ENCODE data around the gene TERF2IP. TPM values are rescaled to one million over a fixed set of nuclear protein-coding genes. Genes with fewer than 3 reads are reported as not detected.

The TERF2IP gene
- total RNA-seq, 1 experiment from 2014 or later: 73.9 TPM

DNA sequence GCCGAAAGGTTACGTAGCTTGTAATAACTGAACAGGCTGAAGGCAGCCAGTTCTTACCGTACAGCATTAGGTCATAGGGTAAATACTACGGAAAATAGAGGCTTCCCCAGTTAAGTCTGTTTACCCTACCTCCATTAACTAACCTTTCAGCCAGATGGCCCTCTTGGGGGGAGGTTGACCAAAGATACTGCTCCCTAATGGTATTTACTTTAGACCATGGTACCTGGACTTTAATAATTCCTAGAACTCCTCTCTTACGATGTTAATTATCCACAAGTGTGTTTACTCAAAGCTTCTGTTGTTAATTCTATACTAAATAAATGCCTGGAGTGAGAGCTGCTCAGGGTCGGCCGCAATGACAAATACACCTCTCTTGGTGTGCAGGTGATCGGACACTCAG is 14.7 kb upstream of the TERF2IP start:
- no peak overlapping the region for H3K27ac Mint-ChIP-seq (ENCODE audit: low read depth, unreplicated experiment)
- intact Hi-C loops (cut with micrococcal nuclease): no loop called here
- no peaks in the 10 kb centered on the region for H3K4me1 Mint-ChIP-seq (ENCODE audit: insufficient read depth, unreplicated experiment)
- peaks cover 94% of the 10 kb centered on the region for H3K36me3 Mint-ChIP-seq (ENCODE audit: insufficient read depth, unreplicated experiment)
- H3K27me3 Mint-ChIP-seq (ENCODE audit: insufficient read depth, unreplicated experiment): no peaks in the 10 kb centered on the region
- CTCF ChIA-PET: interaction anchor here (0.6 to 1.6 kb wide), 4 partner anchors 10 to 76 kb away, joined by 3 to 9 read pairs (median 4); no protein-coding TSS in a partner anchor
- no peak overlapping the region for H3K4me3 Mint-ChIP-seq (ENCODE audit: unreplicated experiment)
- POLR2A ChIA-PET: interaction anchor here (1.3 to 3.7 kb wide), 3 partner anchors 10 to 15 kb away, joined by 5 to 24 read pairs (median 5); partner anchors contain the start of genes ADAT1, KARS1 and TERF2IP
- DNase-seq (ENCODE audit: unreplicated experiment): no peak
- H3K9me3 Mint-ChIP-seq (ENCODE audit: unreplicated experiment): no peaks in the 10 kb centered on the region
- no TSS peak for BruUV-seq (replicated peaks)
- TF ChIP-seq, protein P1, sequence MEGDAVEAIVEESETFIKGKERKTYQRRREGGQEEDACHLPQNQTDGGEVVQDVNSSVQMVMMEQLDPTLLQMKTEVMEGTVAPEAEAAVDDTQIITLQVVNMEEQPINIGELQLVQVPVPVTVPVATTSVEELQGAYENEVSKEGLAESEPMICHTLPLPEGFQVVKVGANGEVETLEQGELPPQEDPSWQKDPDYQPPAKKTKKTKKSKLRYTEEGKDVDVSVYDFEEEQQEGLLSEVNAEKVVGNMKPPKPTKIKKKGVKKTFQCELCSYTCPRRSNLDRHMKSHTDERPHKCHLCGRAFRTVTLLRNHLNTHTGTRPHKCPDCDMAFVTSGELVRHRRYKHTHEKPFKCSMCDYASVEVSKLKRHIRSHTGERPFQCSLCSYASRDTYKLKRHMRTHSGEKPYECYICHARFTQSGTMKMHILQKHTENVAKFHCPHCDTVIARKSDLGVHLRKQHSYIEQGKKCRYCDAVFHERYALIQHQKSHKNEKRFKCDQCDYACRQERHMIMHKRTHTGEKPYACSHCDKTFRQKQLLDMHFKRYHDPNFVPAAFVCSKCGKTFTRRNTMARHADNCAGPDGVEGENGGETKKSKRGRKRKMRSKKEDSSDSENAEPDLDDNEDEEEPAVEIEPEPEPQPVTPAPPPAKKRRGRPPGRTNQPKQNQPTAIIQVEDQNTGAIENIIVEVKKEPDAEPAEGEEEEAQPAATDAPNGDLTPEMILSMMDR (IDR thresholded peaks at IDR 0.05; ENCODE audit: unreplicated experiment): no peak

DNA sequence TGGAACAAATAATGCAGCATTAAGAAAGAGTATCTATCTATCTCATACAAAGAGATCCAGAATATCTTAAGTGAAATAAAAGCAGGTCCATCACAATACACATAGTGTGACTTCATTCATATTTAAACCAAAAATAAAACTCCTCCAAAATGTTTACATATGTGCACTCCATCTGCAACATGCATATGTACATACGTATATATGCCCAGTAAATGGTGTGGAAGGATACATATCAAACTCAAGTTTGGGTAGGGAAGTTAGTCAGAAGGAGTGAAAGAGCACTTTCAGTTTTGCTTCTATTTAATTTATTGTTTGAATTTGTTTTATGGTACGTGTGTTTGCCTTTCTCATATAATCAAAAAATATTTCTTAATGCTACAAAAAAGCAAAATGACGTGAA is 12.5 kb upstream of the TERF2IP start:
- TF ChIP-seq, protein P1 (IDR thresholded peaks at IDR 0.05; ENCODE audit: unreplicated experiment): no peak
- no peak for DNase-seq (ENCODE audit: unreplicated experiment)
- intact Hi-C loops (cut with micrococcal nuclease): no loop called here
- Mint-ChIP-seq H3K27ac (ENCODE audit: low read depth, unreplicated experiment) (no peak overlapping the region), H3K9me3 (ENCODE audit: unreplicated experiment) (no peaks in the 10 kb centered on the region), H3K4me1 (ENCODE audit: insufficient read depth, unreplicated experiment) (no peaks in the 10 kb centered on the region), H3K4me3 (ENCODE audit: unreplicated experiment) (no peak overlapping the region), H3K36me3 (ENCODE audit: insufficient read depth, unreplicated experiment) (peaks cover 94% of the 10 kb centered on the region), H3K27me3 (ENCODE audit: insufficient read depth, unreplicated experiment) (no peaks in the 10 kb centered on the region)
- BruUV-seq (replicated peaks): no TSS peak
- ChIA-PET CTCF (interaction anchor here (0.6 kb wide), 1 partner anchor 84 kb away, joined by 3 read pairs; no protein-coding TSS in a partner anchor), POLR2A (interaction anchor here (3.8 kb wide), 1 partner anchor 13 kb away, joined by 16 read pairs; the partner anchor contains the start of genes KARS1 and TERF2IP)

DNA sequence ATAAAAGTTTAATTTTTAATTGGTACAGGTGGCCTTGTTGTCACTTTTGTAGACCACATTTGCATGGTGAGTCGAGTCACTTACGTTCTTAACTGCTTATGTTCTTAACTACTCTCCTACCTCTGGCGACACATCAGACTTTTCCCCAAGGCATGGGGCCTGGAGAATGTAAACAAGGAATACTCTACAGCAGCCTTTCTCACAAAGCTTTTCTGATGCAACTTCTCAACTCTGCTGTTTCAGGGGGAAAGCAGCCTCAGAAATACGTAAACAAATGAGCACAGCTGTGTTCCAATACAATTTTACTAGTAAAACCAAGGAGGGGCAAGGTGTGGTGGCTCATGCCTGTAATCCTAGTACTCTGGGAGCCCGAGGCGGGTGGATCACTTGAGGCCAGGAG is 7.0 kb upstream of the TERF2IP start:
- intact Hi-C loops (cut with micrococcal nuclease): no loop called here
- ChIA-PET POLR2A (interaction anchor here (0.7 kb wide), 1 partner anchor 84 kb away, joined by 3 read pairs; no protein-coding TSS in a partner anchor), CTCF (interaction anchor here (1.1 kb wide), 1 partner anchor 123 kb away, joined by 3 read pairs; no protein-coding TSS in a partner anchor)
- no peaks in the 10 kb centered on the region for H3K9me3 Mint-ChIP-seq (ENCODE audit: unreplicated experiment)
- H3K4me3 Mint-ChIP-seq (ENCODE audit: unreplicated experiment): no peak overlapping the region
- peak overlapping the region; percentile 27 for H3K27ac Mint-ChIP-seq (ENCODE audit: low read depth, unreplicated experiment)
- H3K27me3 Mint-ChIP-seq (ENCODE audit: insufficient read depth, unreplicated experiment): no peaks in the 10 kb centered on the region
- peaks cover 91% of the 10 kb centered on the region for H3K36me3 Mint-ChIP-seq (ENCODE audit: insufficient read depth, unreplicated experiment)
- TF ChIP-seq, protein P1 (IDR thresholded peaks at IDR 0.05; ENCODE audit: unreplicated experiment): no peak
- DNase-seq (ENCODE audit: unreplicated experiment): no peak
- H3K4me1 Mint-ChIP-seq (ENCODE audit: insufficient read depth, unreplicated experiment): peaks cover 8% of the 10 kb centered on the region
- no TSS peak for BruUV-seq (replicated peaks)

DNA sequence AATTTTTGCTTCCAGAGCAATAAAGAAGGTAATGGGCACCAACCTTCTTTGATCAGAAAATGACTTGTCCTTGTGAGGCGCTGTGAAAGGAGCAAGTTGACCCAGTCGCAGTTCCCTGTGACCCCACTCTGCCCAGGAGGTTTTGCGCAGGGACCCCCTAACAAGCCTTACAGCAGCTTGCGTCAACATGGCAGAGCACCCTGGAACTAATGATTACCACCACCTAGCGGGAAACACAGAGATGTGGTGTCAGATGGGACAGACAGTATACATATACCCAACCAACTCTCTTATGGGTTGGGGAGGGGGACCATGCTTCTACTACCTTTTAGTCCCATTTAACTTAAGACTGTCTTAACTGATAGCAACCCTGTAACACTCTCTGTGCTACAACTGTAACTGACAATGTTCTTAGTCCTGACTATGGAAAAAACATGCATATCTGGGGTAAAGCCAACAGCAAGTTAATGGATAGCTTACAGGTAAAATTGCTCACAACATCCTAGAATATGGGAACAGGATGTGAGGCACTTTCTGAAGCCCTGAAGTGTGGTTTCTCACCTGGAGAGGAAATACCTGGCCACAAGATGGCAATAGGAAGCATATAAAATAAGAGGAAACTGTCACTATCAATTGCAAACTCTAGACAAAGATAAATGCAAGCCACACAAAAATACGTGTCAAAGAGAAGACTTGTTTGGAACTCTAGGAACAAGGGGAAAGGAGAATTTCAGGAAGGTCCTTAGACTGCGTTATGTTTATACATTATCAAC is 3.1 kb upstream of the TERF2IP start:
- peak; percentile 15 for DNase-seq (ENCODE audit: unreplicated experiment)
- no peaks in the 10 kb centered on the region for H3K27me3 Mint-ChIP-seq (ENCODE audit: insufficient read depth, unreplicated experiment)
- TF ChIP-seq, protein P1 (IDR thresholded peaks at IDR 0.05; ENCODE audit: unreplicated experiment): no peak
- peaks cover 8% of the 10 kb centered on the region for H3K4me1 Mint-ChIP-seq (ENCODE audit: insufficient read depth, unreplicated experiment)
- peak overlapping the region; percentile 38 for H3K4me3 Mint-ChIP-seq (ENCODE audit: unreplicated experiment)
- intact Hi-C loops (cut with micrococcal nuclease): no loop called here
- ChIA-PET CTCF (interaction anchor here (1.1 to 10.6 kb wide), 4 partner anchors 12 to 121 kb away, joined by 4 to 67 read pairs (median 6); no protein-coding TSS in a partner anchor), POLR2A (interaction anchor here (0.7 to 1.4 kb wide), 6 partner anchors 8 to 168 kb away, joined by 3 to 6 read pairs (median 4); partner anchors contain the start of gene ADAT1)
- peaks cover 67% of the 10 kb centered on the region for H3K36me3 Mint-ChIP-seq (ENCODE audit: insufficient read depth, unreplicated experiment)
- H3K27ac Mint-ChIP-seq (ENCODE audit: low read depth, unreplicated experiment): no peak overlapping the region
- no peaks in the 10 kb centered on the region for H3K9me3 Mint-ChIP-seq (ENCODE audit: unreplicated experiment)
- BruUV-seq (replicated peaks): no TSS peak

Data from MCF 10A (cell line).